Measurements from ENCODE around the gene MMP24OS.
A peak's percentile ranks its signal among the peaks of the same experiment; 100 is the strongest.
"Not testable (repeated sequence)": the region's sequence is repeated elsewhere in the genome, so short reads cannot be mapped to it uniquely, and the experiment has no call there.

MMP24OS gene

DNA sequence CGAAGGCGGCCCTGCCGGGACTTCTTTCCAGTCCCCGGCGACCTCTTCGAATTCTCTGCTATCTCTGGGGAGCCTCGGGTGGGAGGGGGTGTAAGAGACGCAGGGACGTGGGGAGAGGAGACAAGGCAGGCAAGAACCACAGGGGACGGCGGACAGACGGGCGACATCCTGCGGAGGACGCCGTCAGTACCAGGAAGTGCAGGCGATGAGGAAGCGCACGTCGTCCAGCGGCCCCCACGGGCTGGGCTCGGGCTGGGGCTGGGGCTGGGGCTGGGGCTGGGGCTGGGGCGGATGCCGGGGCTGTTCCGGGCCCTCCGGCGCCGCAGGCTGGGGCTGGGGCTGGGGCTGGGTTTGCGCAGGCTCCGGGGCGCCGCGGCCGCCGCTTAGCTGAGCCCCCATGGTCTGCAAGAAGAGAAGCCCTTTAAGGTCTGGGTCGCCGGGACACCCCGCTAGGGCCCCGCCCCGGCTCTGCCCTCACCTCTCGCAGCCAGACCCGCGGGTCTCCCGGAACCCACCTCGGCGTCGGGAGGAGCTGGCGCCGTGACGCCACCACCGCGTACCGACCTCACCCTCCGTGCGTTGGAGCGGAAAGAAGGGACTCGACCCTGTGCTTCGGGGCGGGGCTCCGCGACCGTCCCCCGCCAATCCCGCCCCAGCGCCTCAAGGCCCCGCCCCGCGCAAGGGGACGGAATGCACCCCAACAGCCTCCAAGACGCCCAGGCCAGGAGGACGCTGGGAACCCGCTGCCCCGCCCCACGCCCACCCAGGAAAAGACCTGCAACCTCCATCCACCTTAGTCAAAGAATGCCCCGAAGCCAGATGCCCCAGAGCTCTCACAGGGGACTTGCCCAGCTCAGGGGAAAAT, at the start of gene MMP24OS:
TSS of gene MMP24OS (minus strand) at position 592 of the 865 bp plus-strand sequence. CDS start at position 399, 193 bp downstream.
- DNase-seq, result peak; percentile 84

DNA sequence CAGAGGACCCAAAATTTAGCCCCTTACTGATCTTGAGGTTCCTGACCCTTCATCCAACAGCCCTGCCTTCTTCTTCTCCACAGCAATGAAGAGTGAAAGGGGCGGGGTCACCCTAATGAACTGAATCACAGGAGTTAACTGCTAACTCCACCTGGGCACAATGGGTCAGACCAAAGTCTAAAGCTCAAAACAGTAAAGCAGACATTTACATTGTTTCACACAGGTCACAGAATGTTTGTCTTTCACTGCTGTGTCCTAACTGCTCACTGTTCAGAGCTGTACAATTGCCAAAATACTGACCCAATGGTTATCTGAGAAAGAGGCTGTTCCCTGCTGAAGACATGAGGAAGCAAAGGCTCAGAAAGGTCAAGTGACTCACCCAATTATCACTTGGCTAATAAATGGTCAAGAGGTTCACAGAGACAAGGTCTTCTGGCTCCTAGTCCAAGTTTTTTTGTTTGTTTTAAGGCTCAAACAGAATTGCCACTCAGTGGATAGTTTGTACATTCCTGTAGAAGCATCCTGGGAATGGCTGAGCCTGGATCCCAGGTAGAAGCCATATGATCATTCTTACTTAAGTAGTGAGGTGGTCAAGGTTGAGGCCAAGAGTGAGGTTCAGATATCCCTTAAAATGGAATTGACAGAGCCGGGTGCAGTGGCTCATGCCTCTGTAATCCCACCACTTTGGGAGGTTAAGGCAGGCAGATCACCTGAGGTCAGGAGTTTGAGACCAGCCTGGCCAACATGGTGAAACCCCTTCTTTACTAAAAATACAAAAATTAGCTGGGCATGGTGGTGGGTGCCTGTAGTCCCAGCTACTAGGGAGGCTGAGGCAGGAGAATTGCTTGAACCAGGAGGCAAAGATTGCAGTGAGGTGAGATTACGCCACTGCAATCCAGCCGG, 49.4 kb upstream of the MMP24OS start:
- no peak for DNase-seq

DNA sequence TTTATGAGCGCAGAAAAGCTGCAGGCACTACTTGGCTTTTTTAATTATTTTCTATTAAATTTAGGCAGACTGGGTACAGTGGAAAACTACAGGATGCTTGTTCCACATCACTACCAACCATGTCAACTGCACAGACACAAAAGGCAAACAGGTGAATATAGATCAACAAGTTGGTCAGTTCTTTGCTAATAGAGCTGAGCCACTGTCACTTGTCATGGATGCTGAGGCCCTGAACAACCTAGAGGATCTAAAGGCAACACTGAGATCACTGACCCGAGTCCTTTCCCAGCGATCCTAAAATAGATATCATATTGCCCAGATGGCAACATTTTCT, 48.8 kb upstream of the MMP24OS start:
- no peak for DNase-seq

DNA sequence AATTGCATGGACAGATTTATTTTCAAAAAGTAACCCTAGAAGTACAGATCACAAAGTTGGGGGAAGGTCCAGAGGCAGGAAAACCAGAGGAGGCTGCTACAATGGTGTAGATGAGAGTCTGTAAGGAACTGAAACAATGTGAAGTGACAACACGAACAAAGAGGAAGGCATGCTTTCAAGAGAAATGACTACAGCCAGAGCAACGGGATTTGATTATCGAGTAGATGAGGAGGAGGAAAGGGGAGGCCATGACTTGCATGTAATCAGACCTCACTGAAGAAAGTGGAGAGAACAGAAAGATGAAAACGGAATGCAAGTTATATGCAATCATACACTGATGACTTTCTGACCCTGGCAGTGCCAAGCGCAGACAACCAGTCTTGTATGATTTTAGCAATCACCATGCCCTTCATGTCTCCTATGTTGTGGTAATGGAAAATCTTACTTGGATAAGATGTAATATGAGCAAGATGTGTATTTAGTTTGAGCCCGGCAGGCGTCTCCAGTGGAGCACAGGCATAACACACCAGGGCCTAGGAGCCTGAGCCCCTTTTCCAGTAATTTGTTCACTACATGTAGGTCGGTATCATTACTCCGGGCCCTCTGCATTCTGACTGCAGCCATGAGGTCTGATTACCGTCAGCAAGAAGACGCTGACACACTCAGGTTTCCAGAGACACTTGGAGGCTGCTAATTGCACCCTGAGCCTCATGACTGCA, 48.3 kb upstream of the MMP24OS start:
- DNase-seq, result no peak

DNA sequence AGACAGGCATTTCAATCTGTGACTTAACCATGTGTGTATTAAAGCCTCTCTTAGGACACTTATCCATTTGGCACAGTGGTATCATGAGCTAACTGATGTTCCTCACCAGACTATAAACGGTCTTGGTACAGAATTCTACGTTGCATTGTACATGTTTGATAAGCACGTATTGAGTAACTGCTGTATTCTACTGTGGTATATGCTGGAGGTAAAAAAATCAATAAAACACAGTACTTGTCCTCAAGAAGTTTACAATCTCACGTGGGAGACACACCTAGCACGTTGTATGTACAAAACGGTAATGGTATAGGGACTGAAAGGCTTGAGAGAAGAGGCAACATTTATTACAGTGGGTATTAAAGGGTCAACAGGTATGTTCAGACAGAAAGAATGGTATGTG, 47.5 kb upstream of the MMP24OS start:
- no peak for DNase-seq

DNA sequence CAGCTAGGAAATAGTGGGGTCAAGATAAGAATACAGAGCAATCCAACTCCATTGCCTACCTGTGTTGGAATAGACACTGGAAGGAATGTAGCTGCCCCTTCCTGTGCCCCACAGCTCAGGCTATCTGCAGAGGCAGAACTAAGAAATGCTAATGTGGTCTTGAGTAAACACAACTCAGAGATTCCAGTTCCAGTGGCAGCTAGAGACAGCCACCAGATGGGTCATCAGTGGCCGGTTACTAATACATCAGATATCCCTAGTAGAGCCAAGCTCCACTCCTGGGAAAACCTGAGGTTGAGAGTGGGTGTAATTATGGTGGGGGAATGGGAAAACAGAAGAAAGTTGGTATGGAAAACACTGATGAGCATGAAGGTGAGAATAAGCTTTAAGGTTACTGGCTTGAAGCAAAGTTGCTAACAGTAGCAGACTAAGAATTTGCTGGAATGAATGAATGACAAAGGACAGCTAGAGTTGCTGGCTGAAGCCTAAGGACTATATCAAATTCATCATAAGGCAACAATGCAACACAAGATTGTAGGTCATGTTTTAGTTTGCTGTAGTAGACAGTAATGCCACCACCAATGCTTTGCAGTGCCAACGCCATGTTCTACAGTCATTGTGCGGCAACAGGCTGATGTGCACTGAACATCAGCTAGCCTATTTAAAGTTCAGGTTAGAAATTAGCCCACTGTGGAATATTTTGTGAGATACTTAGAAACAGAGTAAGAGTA, 42.6 kb upstream of the MMP24OS start:
- DNase-seq, result peak; percentile 89

DNA sequence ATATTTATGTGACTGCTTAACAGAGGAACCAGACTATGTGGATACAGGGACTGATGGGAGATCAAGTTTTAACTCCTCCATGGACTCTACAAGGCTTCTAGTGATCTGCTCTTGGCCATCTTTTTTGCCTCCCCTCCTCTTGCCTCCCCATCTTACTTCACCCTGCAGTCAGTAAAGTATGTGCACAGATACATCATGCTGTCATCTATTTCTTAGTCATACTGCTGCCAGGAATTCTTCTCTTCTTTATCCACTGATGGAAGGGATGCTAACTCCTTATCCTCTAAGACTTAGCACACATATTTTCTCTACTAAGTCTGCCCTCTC, 41.9 kb upstream of the MMP24OS start:
- DNase-seq, result peak; percentile 88

DNA sequence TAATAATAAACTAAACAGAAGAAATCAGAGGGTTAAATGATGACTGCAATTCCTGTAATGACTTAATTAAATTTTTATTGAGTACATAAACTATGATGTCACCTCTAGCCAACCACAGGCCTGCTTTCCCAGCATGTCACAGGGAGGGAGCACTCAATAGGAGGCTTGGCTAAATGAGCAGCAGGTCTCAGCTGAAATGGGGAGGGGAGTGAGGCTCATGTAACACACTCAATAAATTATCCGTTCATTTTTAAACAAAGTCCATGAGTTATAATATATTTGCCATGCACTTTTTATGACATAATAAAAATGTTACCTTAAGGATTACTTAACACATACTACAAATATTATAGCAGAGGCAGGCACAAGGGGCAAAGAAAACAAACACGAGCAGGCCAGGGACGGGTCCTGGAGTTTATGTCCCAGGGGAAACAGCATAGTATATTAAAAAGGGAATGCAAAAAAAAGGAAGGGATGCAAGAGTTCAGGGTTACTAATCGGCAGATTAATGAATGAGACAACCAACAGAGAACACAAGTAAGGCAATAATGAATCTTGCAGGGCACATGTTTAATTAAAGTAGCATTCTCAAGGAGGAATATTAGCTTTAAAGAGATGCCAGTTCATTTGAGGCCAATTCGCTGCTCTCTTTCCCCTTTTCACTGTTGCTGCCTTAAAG, 41.4 kb upstream of the MMP24OS start:
- DNase-seq, result peak; percentile 67

DNA sequence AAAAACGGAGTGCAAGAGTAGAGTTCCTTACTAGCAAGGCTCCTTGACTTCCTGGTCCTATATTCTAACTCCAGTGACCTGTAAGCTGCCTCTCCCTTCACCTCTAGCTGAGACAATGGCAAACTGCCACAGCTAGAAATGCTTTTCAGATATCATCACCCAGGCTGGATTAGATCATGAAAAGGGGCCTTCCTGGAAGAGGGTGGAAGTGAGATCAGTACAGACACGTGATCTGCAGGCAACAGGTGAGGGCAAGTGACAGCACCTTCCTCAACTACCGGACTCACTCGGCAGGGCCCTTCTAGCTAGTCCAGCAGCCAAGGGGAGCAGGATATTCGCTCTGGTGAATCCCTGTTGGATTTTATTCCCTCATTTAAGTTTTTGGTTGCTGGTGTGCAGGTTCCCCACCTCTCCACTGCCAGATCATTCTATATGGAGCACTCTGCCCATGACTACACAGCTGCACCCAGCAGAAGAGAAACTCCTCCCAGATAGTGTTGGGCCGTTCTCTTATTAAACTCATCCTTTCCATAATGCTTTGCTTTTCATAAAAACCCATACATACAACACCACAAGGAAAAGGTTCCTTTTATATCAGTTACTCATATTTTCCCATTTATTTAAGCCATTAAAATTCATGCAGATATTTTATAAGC, 40.7 kb upstream of the MMP24OS start:
- DNase-seq, result peak; percentile 86

DNA sequence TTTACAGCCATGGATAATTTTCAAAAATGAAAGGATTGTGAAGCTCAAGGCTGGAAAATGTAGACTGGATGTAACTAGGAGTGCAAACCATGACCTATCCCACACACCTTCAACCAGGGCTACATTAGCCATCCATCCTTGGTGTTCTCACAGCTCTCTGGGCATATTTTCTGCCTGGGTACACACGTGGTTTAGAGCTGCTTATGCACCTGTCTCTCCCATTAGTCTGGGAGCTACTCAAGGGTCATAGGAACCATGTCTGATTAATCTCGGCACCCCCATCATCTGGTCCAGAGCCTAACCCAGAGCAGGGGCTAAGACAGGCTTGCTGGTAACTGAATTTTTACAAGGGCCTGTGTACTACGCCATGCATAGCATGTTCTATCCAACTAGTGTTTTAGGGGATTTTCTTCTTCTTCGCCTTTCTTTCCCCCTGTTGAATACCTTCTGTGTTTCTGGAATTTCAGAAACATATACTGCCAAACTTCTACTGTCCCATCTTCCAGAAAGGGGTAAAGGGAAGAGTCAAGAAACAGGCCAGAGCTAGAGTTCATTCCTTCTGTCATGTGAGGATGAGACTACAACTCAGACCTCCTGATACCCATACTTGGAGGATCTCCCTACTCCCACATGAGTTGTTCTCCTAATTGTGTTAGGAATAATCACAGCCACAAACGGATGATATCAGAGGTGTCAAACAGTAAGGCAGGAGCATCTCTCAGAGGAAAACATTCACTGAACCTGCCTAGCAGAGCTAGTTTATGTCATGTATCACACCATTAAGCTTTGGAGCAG, 39.7 kb upstream of the MMP24OS start:
- DNase-seq, result no peak

DNA sequence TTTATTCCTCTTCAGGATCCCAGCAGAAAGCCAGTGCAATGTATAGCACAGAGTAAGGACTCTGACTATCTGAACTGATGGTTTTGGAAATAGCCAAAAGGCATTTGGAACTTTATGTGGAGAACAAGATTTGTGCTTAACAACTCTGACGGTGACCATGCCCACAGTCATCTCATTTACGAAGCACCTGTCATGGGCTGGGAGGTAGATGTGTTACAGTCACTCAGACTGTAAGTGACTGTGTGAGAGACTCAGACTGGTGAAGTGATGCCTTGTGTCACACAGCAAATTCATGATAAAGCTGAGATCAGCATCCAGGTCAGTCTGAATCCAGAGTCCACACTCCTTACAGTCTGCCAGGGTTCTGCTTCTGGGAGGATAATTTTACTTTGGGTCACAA, 38.2 kb upstream of the MMP24OS start:
- DNase-seq, result no peak

DNA sequence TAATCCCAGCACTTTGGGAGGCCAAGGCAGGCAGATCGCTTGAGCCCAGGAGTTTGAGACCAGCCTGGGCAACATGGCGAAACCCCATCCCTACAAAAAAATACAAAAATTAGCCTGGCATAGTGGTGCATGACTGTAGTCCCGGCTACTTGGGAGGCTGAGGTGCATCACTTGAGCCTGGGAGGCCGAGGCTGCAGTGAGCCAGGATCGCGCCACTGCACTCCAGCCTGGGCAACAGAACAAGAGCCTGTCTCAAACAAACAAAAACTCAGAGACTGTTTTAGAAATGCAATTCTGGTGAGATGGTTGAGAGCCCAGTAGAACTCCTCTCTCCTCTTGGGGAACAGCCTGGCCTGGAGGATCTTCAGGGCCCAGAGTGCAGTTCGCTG, 37.7 kb upstream of the MMP24OS start:
- DNase-seq, result not testable (repeated sequence)

DNA sequence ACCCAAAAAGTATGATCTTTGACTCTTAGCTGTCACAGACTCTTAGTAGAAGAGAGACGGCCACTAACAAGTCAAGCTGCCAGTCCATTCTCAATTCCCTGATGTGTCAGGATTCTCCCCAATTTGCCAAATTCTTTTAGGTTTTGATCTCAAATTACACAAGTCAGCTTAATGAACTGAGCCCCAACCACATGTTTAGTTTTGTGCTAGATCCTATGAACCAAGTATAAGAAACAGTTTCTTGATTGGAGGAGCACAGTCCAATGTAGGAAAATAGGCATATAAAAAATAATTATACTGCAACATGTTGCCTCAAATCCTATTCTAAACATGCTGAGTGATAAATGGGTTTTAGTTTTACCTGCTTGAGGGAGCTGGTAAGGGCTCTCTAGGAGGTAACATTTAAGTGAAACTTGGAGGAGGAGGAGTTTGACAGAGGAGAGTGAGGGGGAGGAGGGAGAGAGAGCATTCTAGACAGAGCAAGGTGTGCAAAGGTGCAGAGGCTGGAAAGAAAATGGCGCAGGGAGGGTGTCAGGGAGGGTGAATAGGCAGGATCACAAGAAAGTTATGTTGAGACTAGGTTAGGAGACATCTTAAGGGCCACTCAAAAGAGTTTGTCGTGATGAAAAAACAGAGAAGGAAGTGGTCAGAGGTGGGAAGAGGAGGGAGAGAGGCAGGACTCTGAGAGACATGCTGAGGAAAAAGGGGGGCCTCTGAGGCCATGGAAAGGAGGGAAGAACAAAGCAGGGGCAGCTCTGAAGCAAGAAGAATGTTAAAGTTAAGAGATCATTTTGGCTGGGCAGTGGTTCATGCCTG, 37.1 kb upstream of the MMP24OS start:
- peak; percentile 53 for DNase-seq

DNA sequence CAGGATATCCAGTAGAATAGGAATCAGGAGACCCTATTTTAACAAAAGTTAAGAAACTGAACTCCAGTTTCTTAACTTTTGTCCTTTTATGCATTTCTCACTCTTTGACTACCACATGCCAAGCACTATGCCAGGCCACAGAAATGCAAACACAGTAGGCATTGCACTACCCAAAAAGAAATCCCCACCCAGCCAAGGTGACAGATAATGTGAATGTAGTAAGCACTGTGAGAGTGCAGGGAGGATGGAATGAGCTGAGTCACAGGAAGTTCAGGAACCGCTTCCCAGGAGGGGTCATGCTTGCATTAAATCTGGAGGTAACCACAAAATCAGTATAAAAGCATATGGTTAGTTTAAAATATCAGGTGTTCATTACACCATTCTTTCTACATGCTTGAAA, 34.4 kb upstream of the MMP24OS start:
- DNase-seq, result peak; percentile 93

DNA sequence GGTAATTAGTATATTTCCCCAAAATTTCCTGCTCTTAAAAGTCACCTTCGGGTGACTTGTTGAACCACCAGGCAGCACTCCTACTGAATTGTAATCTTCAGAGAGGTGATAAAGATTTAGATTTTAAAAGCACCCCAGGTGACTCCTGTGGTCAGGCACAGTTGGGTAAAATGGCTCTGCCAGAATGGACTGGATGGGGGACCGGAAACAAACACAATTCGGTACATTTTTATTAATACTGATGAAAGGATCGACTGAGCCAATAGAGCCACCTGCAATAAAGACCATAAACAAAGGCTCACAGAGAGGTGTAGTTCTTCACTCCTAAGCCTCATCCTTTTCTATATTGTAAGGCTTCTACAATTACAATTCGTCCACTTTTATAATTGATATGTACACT, 33.9 kb upstream of the MMP24OS start:
- DNase-seq, result no peak

DNA sequence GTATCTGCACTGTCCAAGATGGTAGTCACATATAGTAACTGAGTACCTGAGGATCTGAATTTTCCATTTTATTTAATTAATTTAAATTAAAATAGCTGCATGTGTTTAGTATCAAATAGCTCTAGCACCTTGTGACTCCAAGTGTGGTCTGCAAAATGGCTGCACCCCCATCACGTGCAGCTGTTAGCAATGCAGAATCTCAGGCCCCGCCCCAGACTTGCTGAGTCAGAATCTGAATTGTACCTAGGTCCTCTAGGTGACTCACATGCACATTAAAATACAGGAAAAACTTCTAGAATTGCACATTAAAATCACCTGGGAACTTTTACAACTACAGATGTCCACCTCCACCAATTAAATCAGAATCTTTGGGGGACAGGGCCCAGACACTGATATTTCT, 33.5 kb upstream of the MMP24OS start:
- peak; percentile 39 for DNase-seq

DNA sequence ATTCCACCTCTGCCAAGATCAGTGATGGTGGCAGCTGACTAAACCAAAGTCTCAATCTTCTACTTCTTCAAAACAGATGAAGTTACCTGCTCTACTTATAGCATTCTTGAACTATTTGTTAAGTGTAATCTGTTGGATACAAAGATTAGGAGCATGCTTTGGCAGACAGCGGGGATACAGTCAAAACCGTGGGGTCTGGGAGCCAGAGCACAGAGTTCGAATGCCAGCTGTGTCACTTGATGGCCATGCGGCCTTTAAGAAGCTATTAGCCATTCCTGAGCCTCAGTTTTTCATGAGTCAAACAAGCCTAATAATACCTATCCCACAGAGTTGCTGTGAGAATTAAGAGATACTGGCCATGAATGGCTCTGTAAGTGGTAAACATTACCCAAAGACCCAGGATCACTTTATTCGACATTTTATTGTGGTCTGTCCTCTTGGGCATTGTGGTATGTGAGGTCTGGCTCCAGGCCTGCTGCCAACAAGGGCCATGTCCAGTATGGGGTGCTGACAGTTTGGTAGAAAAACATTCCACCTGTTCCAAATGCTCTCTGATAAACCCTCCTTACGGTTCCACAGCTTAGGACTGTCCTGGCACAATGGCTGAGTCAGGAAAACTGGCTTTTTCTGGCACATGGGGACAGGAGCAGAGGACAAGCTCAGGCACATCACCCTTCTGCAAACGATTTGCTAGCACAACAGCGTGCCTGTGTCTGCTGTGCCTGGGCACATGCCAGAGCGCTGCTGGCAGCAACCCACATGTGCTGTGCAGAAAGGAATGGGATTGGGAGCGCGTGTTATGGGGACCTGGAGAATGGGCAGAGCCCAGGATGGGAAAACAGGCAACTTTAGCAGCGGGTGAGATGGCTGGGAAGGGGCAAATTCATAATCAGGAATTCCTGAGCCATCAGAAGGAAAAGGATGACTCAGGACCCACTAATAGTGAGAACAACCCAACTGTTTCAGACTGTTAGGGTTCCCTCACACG, 30.0 kb upstream of the MMP24OS start:
- DNase-seq, result peak; percentile 80

DNA sequence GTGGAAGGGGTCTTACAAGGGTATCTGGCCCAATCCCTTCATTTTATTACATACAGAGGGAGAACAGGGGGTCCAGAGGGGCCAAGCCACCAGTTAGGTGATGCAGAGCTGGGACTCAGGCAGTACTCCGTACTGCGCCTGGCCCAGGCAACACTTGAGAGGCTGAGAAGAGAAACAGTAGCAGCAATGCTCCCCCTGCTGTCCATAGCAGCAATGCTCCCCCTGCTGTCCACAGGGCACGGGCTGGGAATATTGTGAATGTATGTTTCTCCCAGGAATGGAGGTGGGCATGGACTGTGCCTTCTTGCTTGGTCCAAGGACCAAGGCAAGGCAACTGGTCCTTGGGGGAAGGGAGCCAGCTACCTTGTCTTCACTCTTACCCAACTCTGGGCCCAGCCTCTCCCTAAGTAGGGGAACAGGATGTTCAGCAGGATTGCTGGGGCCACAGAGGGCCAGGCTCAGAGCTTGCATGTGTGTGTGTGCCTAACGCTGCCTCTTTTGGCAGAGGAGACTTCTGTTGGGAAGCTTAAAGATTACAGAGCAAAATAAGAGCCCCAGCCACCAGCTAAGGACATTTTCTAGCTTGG, 29.1 kb upstream of the MMP24OS start:
- peak; percentile 81 for DNase-seq

Measured in fibroblast of upper back skin (primary cell).